Loucy (cell line): ENCODE data around the gene GRPEL1.

ENCODE experiments used
- H2AFZ ChIP-seq: fragments of 200-600 bp; sonication (generic); 2 replicates; pipeline ENCODE4 v1.6.0; 2016; ENCODE audit warnings: antibody characterized with exemption, mild to moderate bottlenecking, low read length, moderate library complexity
- H3F3A ChIP-seq: fragments of 200-600 bp; 2 replicates; pipeline ENCODE4 v1.6.0; 2016; ENCODE audit warnings: antibody characterized with exemption, low read depth, mild to moderate bottlenecking
- H3K27me3 ChIP-seq: fragments of 200-600 bp; sonication (generic); 2 replicates; pipeline ENCODE4 v1.6.1; 2014; ENCODE audit warnings: low read length, mild to moderate bottlenecking; ENCODE audit not compliant: insufficient read depth, poor library complexity, severe bottlenecking
- H3K36me3 ChIP-seq: fragments of 200-600 bp; sonication (generic); 2 replicates; pipeline ENCODE4 v1.6.1; 2016; ENCODE audit warnings: low read length; ENCODE audit not compliant: insufficient read depth
- H3K4me1 ChIP-seq: fragments of 200-600 bp; sonication (generic); 2 replicates; pipeline ENCODE4 v1.5.1; 2014; ENCODE audit warnings: low read length, mild to moderate bottlenecking; ENCODE audit not compliant: insufficient read depth, poor library complexity, severe bottlenecking
- H3K4me2 ChIP-seq: fragments of 200-600 bp; sonication (generic); 2 replicates; pipeline ENCODE4 v1.6.0; 2014; ENCODE audit warnings: antibody characterized with exemption, low read length, low read depth, mild to moderate bottlenecking; ENCODE audit not compliant: poor library complexity, severe bottlenecking
- H3K4me3 ChIP-seq: fragments of 200-600 bp; sonication (generic); 2 replicates; pipeline ENCODE4 v1.5.1; 2014; ENCODE audit warnings: low read length, mild to moderate bottlenecking, mixed read lengths; ENCODE audit not compliant: poor library complexity, severe bottlenecking
- H3K79me2 ChIP-seq: fragments of 200-600 bp; sonication (generic); 2 replicates; pipeline ENCODE4 v1.6.1; 2014; ENCODE audit warnings: low read length; ENCODE audit not compliant: insufficient read depth
- H3K9ac ChIP-seq: fragments of 200-600 bp; sonication (generic); 2 replicates; pipeline ENCODE4 v1.6.0; 2014; ENCODE audit warnings: mild to moderate bottlenecking, low read depth, low read length, moderate library complexity; ENCODE audit not compliant: poor library complexity, severe bottlenecking
- H3K9me2 ChIP-seq: fragments of 200-600 bp; sonication (generic); replicated peaks from 2 replicates; pipeline ENCODE4 v1.6.1; 2016; ENCODE audit warnings: low read depth, low read length, mixed read lengths
- H3K9me3 ChIP-seq: fragments of 200-600 bp; sonication (generic); 2 replicates; pipeline ENCODE4 v1.6.1; 2014; ENCODE audit warnings: mild to moderate bottlenecking, antibody characterized with exemption, low read length, low read depth; ENCODE audit not compliant: insufficient read depth
- H4K20me1 ChIP-seq: fragments of 200-600 bp; sonication (generic); 2 replicates; pipeline ENCODE4 v1.6.0; 2014; ENCODE audit warnings: antibody characterized with exemption, low read length, mild to moderate bottlenecking; ENCODE audit not compliant: insufficient read depth, poor library complexity, severe bottlenecking
- CTCF ChIP-seq: fragments of 200-600 bp; sonication (generic); conservative IDR thresholded peaks from 2 replicates; pipeline ENCODE4 v1.5.1; 2014; ENCODE audit warnings: mild to moderate bottlenecking, antibody characterized with exemption, low read length
- EZH2phosphoT487 ChIP-seq: fragments of 200-600 bp; IDR thresholded peaks from 2 replicates; pipeline ENCODE4 v1.6.1; 2018; ENCODE audit warnings: antibody characterized with exemption, mild to moderate bottlenecking, moderate library complexity, borderline replicate concordance

Gene GRPEL1

GRCh38 chr4:7043284-7044136, 24.4 kb downstream of the GRPEL1 start, which contains the start of gene TADA2B:
Gene TADA2B, plus strand, starts transcription at chr4:7043372. Its CDS starts 208 bp downstream, at chr4:7043580.
- H3K9me2 ChIP-seq, result no peaks in the 10 kb centered on the region
- peaks cover 15% of the 10 kb centered on the region; the same call in 1 of the 2 replicates for H3K79me2 ChIP-seq
- H3K27me3 ChIP-seq, result peaks cover 30% of the 10 kb centered on the region
- H4K20me1 ChIP-seq, result peaks cover 42% of the 10 kb centered on the region
- H2AFZ ChIP-seq, result peak within 1 kb of the TSS; percentile 97
- H3F3A ChIP-seq, result no peaks in the 10 kb centered on the region
- peak within 1 kb of the TSS; percentile 78 for H3K9ac ChIP-seq
- H3K9me3 ChIP-seq, result no peaks in the 10 kb centered on the region
- TF ChIP-seq EZH2phosphoT487, result no peak
- no peak for TF ChIP-seq CTCF
- peaks cover 23% of the 10 kb centered on the region for H3K4me1 ChIP-seq
- H3K4me3 ChIP-seq, result peak within 1 kb of the TSS; percentile 96
- H3K4me2 ChIP-seq, result peak within 1 kb of the TSS; percentile 91
- H3K36me3 ChIP-seq, result no peaks in the 10 kb centered on the region

- H3K79me2 ChIP-seq, result peaks cover 15% of the 10 kb centered on the region; the same call in 1 of the 2 replicates
- H3F3A ChIP-seq, result no peaks in the 10 kb centered on the region
- peak overlapping the region; percentile 78 for H3K4me3 ChIP-seq
- peaks cover 23% of the 10 kb centered on the region for H3K4me1 ChIP-seq
- TF ChIP-seq CTCF (no peak; the same call in 1 of the 2 replicates), EZH2phosphoT487 (no peak)
- H3K27me3 ChIP-seq, result peaks cover 30% of the 10 kb centered on the region
- H3K36me3 ChIP-seq, result no peaks in the 10 kb centered on the region
- peak overlapping the region; percentile 91 for H3K4me2 ChIP-seq
- H3K9me3 ChIP-seq, result no peaks in the 10 kb centered on the region
- H4K20me1 ChIP-seq, result peaks cover 37% of the 10 kb centered on the region
- H3K9me2 ChIP-seq, result no peaks in the 10 kb centered on the region
- H3K9ac ChIP-seq, result peak overlapping the region; percentile 41
- peak overlapping the region; percentile 73 for H2AFZ ChIP-seq
These were observed 25.2 kb downstream of the GRPEL1 start for GRCh38 chr4:7042503-7043283.

GRCh38 chr4:7041801-7042502, 25.9 kb downstream of the GRPEL1 start:
- TF ChIP-seq CTCF (no peak), EZH2phosphoT487 (no peak)
- Histone ChIP-seq H3K9me2 (no peaks in the 10 kb centered on the region), H3K4me1 (peaks cover 23% of the 10 kb centered on the region), H3K9ac (no peak overlapping the region), H3K4me2 (peak overlapping the region; percentile 91), H3K27me3 (peaks cover 30% of the 10 kb centered on the region), H3K4me3 (peak overlapping the region; percentile 78), H2AFZ (peak overlapping the region; percentile 73), H3F3A (no peaks in the 10 kb centered on the region), H3K9me3 (no peaks in the 10 kb centered on the region), H4K20me1 (peaks cover 30% of the 10 kb centered on the region), H3K79me2 (peaks cover 15% of the 10 kb centered on the region; the same call in 1 of the 2 replicates), H3K36me3 (no peaks in the 10 kb centered on the region)
